Measurements from ENCODE around the gene TTPAL.

The TTPAL gene

DNA sequence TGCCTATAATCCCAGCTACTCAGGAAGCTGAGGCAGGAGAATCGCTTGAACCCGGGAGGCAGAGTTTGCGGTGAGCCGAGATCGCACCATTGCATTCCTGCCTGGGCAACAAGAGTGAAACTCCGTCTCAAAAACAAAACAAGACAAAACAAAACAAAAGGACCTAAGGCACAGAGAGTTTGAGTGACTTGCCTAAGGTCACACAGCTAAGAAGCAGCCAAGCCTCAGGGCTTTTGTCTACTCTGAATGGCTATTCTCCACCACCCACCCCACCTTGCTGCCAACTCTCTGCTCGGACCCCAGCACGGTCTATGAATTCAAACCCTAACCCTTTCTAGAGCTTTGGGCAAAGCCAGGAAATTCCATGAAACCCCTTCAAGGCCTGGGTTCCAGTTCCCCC lies 19.1 kb upstream of the TTPAL start:
- no peak for TF ChIP-seq KLF9 (tag by site-specific recombination; IDR thresholded peaks at IDR 0.05; ENCODE audit: low read depth)
- no peak for TF ChIP-seq ZSCAN23 (tag by site-specific recombination; IDR thresholded peaks at IDR 0.05)
- no peak for TF ChIP-seq GLIS1 (tag by site-specific recombination; IDR thresholded peaks at IDR 0.05)
- TF ChIP-seq YY2 (tag by site-specific recombination; IDR thresholded peaks at IDR 0.05), result no peak
- no peak for TF ChIP-seq HOXA7 (CRISPR knock-in tag; IDR thresholded peaks at IDR 0.05; ENCODE audit: borderline replicate concordance)
- TF ChIP-seq HOXD13 (CRISPR knock-in tag; IDR thresholded peaks at IDR 0.05; ENCODE audit: borderline replicate concordance), result no peak
- Histone ChIP-seq H3K27ac (ENCODE audit: extremely low read depth, low read depth, low read length) (no peak overlapping the region), H3K4me1 (ENCODE audit: control insufficient read depth, insufficient read depth, low read length) (no peaks in the 10 kb centered on the region), H3K9me3 (ENCODE audit: control insufficient read depth, insufficient read depth, low read depth, low read length) (no peaks in the 10 kb centered on the region), H3K4me3 (ENCODE audit: low read depth, low read length) (no peak overlapping the region), H3K36me3 (ENCODE audit: control insufficient read depth in 2 of 2, insufficient read depth in 1 of 2, low read length in 2 of 2) (no peaks in the 10 kb centered on the region)
- ChIA-PET POLR2A (no interaction called here), CTCF (no interaction called here)

DNA sequence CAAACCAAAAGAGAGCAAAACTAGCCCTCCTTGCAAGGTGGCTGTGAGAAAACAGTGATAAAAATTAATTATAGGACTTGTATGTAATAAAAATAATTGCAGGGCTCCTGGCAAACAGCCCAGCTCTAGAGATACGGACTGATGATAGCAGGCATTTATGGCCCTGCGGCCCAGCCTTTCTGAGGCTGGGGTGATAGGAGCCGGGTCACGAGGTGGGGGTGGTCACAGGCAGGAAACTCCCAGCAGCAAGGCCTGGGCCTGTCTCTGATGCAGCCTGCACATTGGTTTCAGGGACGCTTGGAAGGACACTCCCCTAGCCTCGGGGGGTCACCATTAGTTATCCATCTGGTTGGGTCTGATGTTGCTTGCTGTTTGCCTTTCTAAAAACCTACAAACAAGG lies 18.7 kb upstream of the TTPAL start:
- Histone ChIP-seq H3K9me3 (ENCODE audit: control insufficient read depth, insufficient read depth, low read depth, low read length) (no peaks in the 10 kb centered on the region), H3K4me3 (ENCODE audit: low read depth, low read length) (no peak overlapping the region), H3K36me3 (ENCODE audit: control insufficient read depth in 2 of 2, insufficient read depth in 1 of 2, low read length in 2 of 2) (no peaks in the 10 kb centered on the region), H3K27ac (ENCODE audit: extremely low read depth, low read depth, low read length) (no peak overlapping the region), H3K4me1 (ENCODE audit: control insufficient read depth, insufficient read depth, low read length) (no peaks in the 10 kb centered on the region)
- TF ChIP-seq ZNF354C (tag by site-specific recombination; IDR thresholded peaks at IDR 0.05; ENCODE audit: borderline replicate concordance, low read depth) (no peak), SP7 (tag by site-specific recombination; IDR thresholded peaks at IDR 0.05) (peak; percentile 59; the same call in 1 of the 2 replicates)
- ChIA-PET POLR2A (no interaction called here), CTCF (no interaction called here)

DNA sequence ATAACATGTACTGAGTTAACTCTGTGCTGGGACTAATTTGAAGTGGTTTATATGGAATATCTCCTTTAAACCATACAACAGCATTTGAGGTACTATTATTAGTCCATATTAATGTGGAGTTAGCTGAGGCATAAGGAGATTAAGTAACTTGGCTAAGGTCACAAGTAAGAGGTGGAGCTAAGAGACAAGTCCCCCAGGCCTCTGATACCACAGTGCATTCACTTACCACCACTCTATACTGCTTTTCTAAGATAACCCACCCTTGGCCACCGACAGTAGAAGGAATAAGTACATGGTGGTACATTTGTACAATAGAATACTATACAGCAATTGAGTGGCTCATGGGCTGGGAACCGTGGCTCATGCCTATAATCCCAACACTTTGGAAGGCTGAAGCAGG lies 16.4 kb upstream of the TTPAL start:
- TF ChIP-seq ZNF24 (tag by site-specific recombination; IDR thresholded peaks at IDR 0.05) (no peak), BCL11A (tag by site-specific recombination; IDR thresholded peaks at IDR 0.05; ENCODE audit: low read depth) (no peak), SP2 (tag by site-specific recombination; IDR thresholded peaks at IDR 0.05) (no peak), ZNF16 (tag by site-specific recombination; IDR thresholded peaks at IDR 0.05; ENCODE audit: low read depth) (no peak), GLI2 (tag by site-specific recombination; IDR thresholded peaks at IDR 0.05; ENCODE audit: borderline replicate concordance, low read depth) (no peak), ZNF202 (tag by site-specific recombination; IDR thresholded peaks at IDR 0.05; ENCODE audit: borderline replicate concordance) (no peak), ZNF560 (tag by site-specific recombination; IDR thresholded peaks at IDR 0.05; ENCODE audit: borderline replicate concordance) (no peak), ZNF341 (tag by site-specific recombination; IDR thresholded peaks at IDR 0.05; ENCODE audit: low read depth) (no peak), REPIN1 (tag by site-specific recombination; IDR thresholded peaks at IDR 0.05; ENCODE audit: low read depth) (no peak), ZNF248 (tag by site-specific recombination; IDR thresholded peaks at IDR 0.05) (no peak), ZNF548 (tag by site-specific recombination; IDR thresholded peaks at IDR 0.05) (no peak), MZF1 (tag by site-specific recombination; IDR thresholded peaks at IDR 0.05; ENCODE audit: borderline replicate concordance) (no peak)
- TF ChIP-seq, protein P1, sequence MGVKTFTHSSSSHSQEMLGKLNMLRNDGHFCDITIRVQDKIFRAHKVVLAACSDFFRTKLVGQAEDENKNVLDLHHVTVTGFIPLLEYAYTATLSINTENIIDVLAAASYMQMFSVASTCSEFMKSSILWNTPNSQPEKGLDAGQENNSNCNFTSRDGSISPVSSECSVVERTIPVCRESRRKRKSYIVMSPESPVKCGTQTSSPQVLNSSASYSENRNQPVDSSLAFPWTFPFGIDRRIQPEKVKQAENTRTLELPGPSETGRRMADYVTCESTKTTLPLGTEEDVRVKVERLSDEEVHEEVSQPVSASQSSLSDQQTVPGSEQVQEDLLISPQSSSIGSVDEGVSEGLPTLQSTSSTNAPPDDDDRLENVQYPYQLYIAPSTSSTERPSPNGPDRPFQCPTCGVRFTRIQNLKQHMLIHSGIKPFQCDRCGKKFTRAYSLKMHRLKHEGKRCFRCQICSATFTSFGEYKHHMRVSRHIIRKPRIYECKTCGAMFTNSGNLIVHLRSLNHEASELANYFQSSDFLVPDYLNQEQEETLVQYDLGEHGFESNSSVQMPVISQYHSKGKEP (tag by site-specific recombination; IDR thresholded peaks at IDR 0.05), result no peak
- TF ChIP-seq, protein P2, sequence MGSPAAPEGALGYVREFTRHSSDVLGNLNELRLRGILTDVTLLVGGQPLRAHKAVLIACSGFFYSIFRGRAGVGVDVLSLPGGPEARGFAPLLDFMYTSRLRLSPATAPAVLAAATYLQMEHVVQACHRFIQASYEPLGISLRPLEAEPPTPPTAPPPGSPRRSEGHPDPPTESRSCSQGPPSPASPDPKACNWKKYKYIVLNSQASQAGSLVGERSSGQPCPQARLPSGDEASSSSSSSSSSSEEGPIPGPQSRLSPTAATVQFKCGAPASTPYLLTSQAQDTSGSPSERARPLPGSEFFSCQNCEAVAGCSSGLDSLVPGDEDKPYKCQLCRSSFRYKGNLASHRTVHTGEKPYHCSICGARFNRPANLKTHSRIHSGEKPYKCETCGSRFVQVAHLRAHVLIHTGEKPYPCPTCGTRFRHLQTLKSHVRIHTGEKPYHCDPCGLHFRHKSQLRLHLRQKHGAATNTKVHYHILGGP (tag by site-specific recombination; IDR thresholded peaks at IDR 0.05), result no peak
- TF ChIP-seq, protein P3, sequence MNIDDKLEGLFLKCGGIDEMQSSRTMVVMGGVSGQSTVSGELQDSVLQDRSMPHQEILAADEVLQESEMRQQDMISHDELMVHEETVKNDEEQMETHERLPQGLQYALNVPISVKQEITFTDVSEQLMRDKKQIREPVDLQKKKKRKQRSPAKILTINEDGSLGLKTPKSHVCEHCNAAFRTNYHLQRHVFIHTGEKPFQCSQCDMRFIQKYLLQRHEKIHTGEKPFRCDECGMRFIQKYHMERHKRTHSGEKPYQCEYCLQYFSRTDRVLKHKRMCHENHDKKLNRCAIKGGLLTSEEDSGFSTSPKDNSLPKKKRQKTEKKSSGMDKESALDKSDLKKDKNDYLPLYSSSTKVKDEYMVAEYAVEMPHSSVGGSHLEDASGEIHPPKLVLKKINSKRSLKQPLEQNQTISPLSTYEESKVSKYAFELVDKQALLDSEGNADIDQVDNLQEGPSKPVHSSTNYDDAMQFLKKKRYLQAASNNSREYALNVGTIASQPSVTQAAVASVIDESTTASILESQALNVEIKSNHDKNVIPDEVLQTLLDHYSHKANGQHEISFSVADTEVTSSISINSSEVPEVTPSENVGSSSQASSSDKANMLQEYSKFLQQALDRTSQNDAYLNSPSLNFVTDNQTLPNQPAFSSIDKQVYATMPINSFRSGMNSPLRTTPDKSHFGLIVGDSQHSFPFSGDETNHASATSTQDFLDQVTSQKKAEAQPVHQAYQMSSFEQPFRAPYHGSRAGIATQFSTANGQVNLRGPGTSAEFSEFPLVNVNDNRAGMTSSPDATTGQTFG (tag by site-specific recombination; IDR thresholded peaks at IDR 0.05; ENCODE audit: borderline replicate concordance), result no peak
- POLR2A ChIA-PET, result no interaction called here
- H3K4me3 ChIP-seq (ENCODE audit: low read depth, low read length), result no peak overlapping the region
- CTCF ChIA-PET, result interaction anchor here (0.7 to 3.2 kb wide), 5 partner anchors 9 to 244 kb away, joined by 3 to 36 read pairs (median 4); no protein-coding TSS in a partner anchor
- H3K4me1 ChIP-seq (ENCODE audit: control insufficient read depth, insufficient read depth, low read length), result no peaks in the 10 kb centered on the region
- no peak overlapping the region for H3K27ac ChIP-seq (ENCODE audit: extremely low read depth, low read depth, low read length)
- H3K9me3 ChIP-seq (ENCODE audit: control insufficient read depth, insufficient read depth, low read depth, low read length), result no peaks in the 10 kb centered on the region
- H3K36me3 ChIP-seq (ENCODE audit: control insufficient read depth in 2 of 2, insufficient read depth in 1 of 2, low read length in 2 of 2), result no peaks in the 10 kb centered on the region
